HepG2 (cell line): ENCODE measurements around the gene AP2A2. TPM values are rescaled to one million over a fixed set of nuclear protein-coding genes. Genes with fewer than 3 reads are reported as not detected.

Experiments
- ASH2L ChIP-seq: fragments of 300-600, 200-600 bp; sonication (generic); IDR thresholded peaks from 2 replicates; pipeline ENCODE4 v1.7.0; 2017; ENCODE audit warnings: low read depth, mild to moderate bottlenecking, moderate library complexity, mixed read lengths, low read length; ENCODE audit not compliant: insufficient read length
- BCL3 ChIP-seq: sonication (generic); formaldehyde crosslinking; IDR thresholded peaks from 2 replicates; pipeline ENCODE4 v1.5.1; 2020; ENCODE audit warnings: mild to moderate bottlenecking, missing genetic modification reagents, moderate library complexity
- FOXK1 ChIP-seq: sonication (generic); formaldehyde crosslinking; IDR thresholded peaks from 2 replicates; pipeline ENCODE4 v1.4.0; 2020; ENCODE audit warnings: low read depth, missing genetic modification reagents, borderline replicate concordance
- HDAC1 ChIP-seq: sonication (generic); formaldehyde crosslinking; IDR thresholded peaks from 2 replicates; pipeline ENCODE4 v1.5.1; 2020; ENCODE audit warnings: mild to moderate bottlenecking, missing genetic modification reagents
- ZNF263 ChIP-seq: sonication (generic); formaldehyde crosslinking; IDR thresholded peaks from 2 replicates; pipeline ENCODE4 v1.4.0; 2020; ENCODE audit warnings: missing genetic modification reagents
- ZNF281 ChIP-seq: sonication (generic); formaldehyde crosslinking; IDR thresholded peaks from 2 replicates; pipeline ENCODE4 v1.4.0; 2020; ENCODE audit warnings: missing genetic modification reagents, borderline replicate concordance
- ZNF496 ChIP-seq: sonication (generic); formaldehyde crosslinking; IDR thresholded peaks from 2 replicates; pipeline ENCODE4 v1.8.1; 2023; ENCODE audit warnings: mild to moderate bottlenecking, moderate library complexity, missing genetic modification reagents; ENCODE audit not compliant: insufficient replicate concordance
- polyA plus RNA-seq, 8 experiments: library from polyadenylated mRNA; depleted of rRNA in 3 of 8; stranded (reverse) in 7 of 8; unstranded in 1 of 8; fragments of >200 nt; fragmentation: Illumina TruSeq in 4 of 8; extraction: Trizol in 4 of 8; gene quantifications; 2 replicates each; pipeline versions ENCODE4 v1.2.1 to v1.2.3, GENCODE V29; 2011 to 2016; ENCODE audit warnings: low read depth in 4 of 8, missing spikeins in 1 of 8, mixed read lengths in 1 of 8; ENCODE audit not compliant: insufficient read depth in 1 of 8
- total RNA-seq, 5 experiments: library from RNA; depleted of rRNA; stranded (reverse); fragments of >200 nt; fragmentation: Illumina TruSeq; extraction: Trizol; gene quantifications; 2 replicates each; pipeline ENCODE4 v1.2.3, GENCODE V29; 2016; ENCODE audit warnings: low read depth in 1 of 5
- TF ChIP-seq, protein P1 (sequence below): sonication (generic); formaldehyde crosslinking; IDR thresholded peaks from 2 replicates; pipeline ENCODE4 v1.4.0; 2020; ENCODE audit warnings: missing genetic modification reagents
- TF ChIP-seq, protein P2 (sequence below), 2 experiments: fragments of 450-650 bp in 1 of 2; sonication (generic) in 1 of 2; formaldehyde crosslinking; IDR thresholded peaks; 2 replicates each; pipeline versions ENCODE4 v1.5.0 to v1.8.0; 2020 to 2022; ENCODE audit warnings: mild to moderate bottlenecking in 1 of 2, missing genetic modification reagents in 1 of 2

AP2A2 gene
- total and polyA plus RNA-seq, 2 of the 13 experiments (the other 11 are each of a cell fraction or from before 2014, with no cell fraction given): 25.7 to 75.7 TPM

DNA sequence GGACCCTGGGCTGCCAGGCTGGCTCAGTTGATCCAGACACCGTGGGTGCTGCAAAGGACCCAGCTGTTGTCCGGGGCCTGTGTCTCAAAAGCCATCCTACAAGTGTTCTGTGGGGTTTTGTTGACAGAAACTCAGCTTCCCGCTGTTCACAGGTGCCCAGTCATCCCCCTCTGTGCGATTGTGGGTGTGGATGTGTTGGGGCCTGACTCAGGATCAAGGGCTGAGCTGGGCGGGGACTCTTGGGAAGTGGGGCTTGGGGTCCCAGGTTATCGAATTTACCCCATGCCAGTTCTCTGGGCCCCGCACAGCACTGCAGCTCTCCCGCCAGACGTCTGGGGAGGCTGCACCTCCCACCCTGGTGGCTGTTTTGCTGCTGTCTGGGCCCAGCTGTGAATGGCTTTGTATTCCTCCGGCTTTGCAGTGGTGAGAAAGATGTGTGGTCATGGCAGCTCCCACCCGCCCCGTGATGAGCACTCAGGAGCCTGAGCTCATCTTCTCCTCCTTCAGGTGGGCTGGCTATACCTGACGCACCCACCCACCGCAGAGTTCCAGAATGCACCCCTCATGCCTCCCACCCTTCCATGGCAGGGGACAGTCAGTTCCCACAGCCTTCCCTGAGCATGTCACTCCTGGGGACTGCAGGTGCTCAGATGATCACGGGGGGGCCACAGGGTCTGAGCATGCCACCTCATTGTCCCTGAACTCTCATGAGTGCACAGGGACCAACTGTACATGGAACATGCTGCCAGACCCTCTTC lies 3.6 kb upstream of the AP2A2 start (continued):
- 0 out of 2 replicates have a peak, but pooled peaks have one; percentile 55 for TF ChIP-seq BCL3 (CRISPR knock-in tag)
- no peak for TF ChIP-seq ZNF281 (CRISPR knock-in tag)
- no peak for TF ChIP-seq ASH2L
- TF ChIP-seq, protein P1, sequence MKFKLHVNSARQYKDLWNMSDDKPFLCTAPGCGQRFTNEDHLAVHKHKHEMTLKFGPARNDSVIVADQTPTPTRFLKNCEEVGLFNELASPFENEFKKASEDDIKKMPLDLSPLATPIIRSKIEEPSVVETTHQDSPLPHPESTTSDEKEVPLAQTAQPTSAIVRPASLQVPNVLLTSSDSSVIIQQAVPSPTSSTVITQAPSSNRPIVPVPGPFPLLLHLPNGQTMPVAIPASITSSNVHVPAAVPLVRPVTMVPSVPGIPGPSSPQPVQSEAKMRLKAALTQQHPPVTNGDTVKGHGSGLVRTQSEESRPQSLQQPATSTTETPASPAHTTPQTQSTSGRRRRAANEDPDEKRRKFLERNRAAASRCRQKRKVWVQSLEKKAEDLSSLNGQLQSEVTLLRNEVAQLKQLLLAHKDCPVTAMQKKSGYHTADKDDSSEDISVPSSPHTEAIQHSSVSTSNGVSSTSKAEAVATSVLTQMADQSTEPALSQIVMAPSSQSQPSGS (CRISPR knock-in tag): no peak
- TF ChIP-seq ZNF263 (CRISPR knock-in tag): peak; percentile 35; the same call in 1 of the 2 replicates
- no peak for TF ChIP-seq FOXK1 (CRISPR knock-in tag)
- no peak for TF ChIP-seq HDAC1 (CRISPR knock-in tag)
- no peak for TF ChIP-seq ZNF496 (CRISPR knock-in tag)
- TF ChIP-seq, protein P2, sequence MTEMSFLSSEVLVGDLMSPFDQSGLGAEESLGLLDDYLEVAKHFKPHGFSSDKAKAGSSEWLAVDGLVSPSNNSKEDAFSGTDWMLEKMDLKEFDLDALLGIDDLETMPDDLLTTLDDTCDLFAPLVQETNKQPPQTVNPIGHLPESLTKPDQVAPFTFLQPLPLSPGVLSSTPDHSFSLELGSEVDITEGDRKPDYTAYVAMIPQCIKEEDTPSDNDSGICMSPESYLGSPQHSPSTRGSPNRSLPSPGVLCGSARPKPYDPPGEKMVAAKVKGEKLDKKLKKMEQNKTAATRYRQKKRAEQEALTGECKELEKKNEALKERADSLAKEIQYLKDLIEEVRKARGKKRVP (CRISPR knock-in tag; IDR thresholded peaks at IDR 0.05): no peak
